DMS53 (cell line): Measurements from ENCODE around the gene SGCA.

Source experiments
- DNase-seq: peaks from one replicate; lab custom pipeline; 2025; lab: John Stamatoyannopoulos, UW

The SGCA gene

DNA sequence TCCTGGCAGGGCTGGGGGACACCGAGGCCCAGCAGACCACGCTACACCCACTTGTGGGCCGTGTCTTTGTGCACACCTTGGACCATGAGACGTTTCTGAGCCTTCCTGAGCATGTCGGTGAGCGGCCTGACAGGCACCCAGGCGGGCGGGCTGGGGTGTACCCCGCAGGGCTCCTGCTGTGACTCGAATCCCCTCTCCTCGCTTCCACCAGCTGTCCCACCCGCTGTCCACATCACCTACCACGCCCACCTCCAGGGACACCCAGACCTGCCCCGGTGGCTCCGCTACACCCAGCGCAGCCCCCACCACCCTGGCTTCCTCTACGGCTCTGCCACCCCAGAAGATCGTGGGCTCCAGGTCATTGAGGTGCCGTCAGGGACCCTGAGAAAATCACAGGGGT lies 1.6 kb downstream of the SGCA start:
- no peak for DNase-seq

DNA sequence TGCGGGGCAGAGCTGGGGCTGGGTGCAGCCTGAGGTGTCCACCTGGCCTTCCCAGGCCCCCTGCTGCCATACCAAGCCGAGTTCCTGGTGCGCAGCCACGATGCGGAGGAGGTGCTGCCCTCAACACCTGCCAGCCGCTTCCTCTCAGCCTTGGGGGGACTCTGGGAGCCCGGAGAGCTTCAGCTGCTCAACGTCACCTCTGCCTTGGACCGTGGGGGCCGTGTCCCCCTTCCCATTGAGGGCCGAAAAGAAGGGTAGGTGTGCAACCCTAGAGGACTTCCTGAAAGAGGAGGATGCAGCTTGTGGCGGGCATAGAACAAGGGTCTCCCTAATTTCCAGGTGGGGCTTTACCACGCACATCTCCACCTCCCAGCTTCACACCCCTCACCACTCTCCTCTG lies 2.5 kb downstream of the SGCA start:
- no peak for DNase-seq

DNA sequence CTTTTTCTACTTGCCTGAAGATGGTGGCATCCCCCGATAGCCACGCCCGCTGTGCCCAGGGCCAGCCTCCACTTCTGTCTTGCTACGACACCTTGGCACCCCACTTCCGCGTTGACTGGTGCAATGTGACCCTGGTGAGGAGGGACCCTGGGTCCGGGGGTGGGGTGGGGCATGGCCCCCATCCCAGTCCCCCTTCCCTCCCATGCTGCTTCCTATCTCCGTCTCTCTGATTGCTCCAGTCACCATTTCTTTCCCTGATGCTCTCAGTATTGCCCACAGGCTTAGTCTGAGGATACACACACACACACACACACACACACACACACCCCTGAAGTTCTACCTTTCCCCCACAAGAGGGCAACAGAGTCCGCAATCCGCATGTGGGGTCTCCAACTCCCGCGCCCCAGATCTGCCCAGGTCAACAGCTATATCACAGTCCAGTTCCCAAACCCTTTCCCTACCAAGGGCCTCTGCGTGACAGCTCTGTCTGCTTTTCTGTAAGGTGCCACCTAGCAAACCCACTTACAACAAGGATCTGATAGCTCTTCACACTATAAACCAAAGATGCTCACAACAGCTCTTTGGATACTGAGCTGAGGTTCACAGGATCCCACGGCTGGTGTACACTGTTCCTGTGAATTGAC lies 3.4 kb downstream of the SGCA start:
- peak; percentile 83 for DNase-seq

DNA sequence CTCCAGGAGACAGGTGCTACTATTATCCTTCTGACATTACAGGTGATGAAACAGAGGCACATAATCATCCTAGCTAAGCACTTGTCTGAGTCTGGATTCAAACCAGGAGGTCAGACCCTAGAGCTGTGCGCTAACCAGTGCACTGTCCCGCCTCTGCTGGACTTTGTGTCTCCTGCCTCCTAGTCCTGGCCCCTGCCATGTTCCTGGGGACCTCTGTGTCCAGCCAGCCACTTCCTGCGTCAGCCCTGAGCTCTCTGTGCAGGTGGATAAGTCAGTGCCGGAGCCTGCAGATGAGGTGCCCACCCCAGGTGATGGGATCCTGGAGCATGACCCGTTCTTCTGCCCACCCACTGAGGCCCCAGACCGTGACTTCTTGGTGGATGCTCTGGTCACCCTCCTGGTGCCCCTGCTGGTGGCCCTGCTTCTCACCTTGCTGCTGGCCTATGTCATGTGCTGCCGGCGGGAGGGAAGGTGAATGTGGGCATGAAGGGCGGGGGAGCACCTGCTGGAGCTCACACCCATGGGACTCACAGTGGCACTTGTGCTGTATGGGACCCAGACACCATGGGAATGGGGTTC lies 4.2 kb downstream of the SGCA start:
- DNase-seq = peak; percentile 24

DNA sequence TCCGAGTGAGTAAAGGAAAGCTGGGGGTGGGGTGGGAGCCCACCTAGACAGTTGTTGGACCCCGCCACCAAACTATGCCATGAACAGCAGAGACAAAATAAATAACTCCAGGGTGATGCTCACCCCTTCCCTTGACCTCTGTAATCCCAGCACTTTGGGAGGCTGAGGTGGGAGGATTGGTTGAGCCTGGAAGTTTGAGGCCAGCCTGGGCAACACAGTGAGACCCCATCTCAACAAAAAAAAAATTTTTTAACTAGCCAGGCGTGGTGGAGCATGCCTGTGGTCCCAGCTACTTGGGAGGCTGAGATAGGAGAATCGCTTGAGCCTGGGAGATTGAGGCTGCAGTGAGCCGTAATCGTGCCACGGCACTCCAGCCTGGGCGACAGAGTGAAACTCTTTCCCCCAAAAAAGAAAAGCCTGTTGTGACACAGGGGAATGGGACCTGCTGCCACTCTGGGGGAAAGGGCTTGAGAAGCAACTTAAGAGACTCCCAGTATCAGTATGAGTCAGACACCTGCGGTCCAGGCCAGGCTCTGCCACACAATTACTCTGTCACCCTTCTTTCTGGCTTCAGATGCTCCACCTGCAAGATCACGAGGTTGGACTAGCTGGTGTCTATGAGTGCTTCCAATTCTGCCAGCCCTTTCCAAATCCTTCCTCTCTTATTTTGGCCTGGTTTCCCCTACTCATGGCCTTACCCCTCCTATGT lies 5.0 kb downstream of the SGCA start:
- DNase-seq = peak; percentile 60

DNA sequence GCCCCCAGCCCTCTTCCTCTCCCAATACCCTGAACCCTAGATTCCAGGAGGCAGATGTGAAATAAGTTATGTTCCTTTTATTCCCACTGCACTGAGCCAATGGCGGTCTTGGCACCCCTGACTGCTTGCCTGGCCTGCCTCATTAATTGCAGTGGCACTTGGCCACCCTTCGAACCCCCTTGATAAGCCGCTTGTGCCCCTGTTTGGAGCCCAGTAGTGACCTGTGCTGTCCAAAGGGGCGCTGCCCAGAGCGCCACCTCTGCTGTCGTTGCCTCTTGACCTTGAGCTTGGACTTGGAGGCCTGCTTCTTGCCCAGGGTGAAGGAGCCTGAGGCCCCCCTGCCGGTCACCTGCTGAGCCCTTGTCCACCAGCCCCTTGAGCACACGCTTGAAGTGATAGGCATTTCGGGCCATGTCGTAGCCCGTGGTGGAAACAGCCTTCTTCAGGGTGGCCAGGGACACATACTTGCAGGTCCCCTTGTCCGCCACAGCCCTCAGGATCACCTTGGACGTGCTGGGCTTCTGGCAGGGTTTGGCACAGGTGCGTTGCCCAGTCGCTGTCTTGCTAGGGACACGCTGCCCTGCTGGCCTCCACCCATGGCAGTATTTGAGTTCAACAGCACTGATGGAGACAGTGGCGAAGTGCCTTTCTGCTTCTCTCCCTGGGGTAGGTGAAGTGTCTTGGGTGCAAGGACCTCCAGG lies 5.7 kb downstream of the SGCA start:
- DNase-seq = no peak

DNA sequence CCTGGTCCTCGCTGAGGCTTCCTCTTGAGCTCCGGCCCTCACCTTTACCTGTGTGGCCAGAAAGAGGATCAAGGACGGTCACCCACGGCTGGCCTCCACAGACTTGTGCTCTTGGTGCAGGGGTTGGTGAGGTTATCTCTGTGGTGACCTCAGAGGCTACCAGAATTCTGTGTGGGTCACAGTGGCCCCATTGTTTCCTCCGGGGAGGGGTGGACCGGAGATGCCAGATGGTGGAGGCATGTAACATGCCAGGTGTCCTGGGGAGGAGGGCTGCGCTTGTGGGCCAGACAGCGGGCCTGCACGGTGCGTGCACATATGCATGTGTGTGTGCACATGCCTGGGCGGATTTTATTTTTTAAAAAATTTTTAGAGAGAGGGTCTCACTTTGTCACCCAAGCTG lies 6.3 kb downstream of the SGCA start:
- no peak for DNase-seq

DNA sequence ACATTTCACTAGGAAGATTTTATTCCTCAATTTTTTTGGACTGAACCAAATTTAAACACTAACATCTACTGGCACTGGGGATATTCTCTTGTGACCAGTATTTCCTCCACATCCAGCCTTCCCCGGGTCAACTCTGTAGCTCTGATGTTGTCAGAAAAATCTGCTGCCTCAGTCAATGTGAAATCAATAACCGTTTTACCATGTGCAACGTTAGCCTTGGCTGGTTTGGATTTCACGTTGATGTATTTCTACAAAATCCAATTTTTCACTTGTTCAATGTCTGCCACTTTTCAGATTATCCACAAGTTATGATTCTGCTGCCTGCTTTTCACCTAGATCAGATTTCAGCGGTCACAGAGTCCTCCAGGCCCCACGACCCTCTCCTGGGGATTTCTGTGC lies 7.1 kb downstream of the SGCA start:
- no peak for DNase-seq

DNA sequence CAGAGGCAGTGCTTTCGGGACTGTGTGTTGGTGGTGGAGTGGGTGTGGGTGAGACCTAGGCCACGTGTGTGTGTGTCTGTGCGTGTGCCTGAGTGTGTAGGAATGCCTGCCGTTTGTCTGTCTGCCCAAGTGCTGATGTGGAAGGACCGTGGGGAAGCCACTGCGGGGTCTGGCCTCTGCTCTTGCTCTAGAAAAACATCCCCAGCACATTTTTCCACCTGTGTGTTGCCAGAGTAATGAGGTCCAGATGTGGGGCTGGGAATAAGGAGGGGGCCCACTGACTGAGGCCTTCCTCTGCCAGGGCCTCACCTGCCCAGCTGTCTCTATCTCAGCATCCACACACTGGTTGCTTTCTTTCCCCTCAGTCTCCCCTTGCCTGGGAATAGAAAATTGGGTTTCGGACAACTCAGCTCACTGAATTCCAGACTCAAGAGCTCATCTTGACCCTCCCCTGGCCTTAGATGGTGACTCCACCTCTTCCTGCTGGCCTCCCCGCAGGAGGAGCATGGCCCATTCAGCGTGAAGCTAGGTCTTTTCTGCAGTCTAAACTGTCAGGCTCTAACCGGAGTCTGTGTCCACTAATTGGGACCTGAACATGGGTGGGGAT lies 7.6 kb downstream of the SGCA start:
- no peak for DNase-seq

DNA sequence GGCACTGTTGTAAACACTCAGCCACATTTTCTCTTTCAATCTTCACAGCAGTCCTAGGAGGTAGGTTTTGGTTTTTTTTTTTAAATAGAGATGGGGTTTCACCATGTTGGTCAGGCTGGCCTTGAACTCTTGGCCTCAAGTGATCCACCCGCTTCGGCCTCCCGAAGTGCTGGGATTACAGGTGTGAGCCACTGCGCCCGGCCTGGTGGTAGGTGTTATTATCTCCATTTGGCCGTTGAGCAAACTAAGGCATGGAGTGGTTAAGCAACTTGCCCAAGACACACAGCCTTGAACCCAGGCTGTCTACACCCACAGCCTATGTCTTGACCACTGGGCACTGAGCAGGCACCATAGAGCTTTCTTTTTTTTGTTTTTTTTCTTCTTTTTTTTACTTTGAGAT lies 8.6 kb downstream of the SGCA start:
- DNase-seq = no peak

DNA sequence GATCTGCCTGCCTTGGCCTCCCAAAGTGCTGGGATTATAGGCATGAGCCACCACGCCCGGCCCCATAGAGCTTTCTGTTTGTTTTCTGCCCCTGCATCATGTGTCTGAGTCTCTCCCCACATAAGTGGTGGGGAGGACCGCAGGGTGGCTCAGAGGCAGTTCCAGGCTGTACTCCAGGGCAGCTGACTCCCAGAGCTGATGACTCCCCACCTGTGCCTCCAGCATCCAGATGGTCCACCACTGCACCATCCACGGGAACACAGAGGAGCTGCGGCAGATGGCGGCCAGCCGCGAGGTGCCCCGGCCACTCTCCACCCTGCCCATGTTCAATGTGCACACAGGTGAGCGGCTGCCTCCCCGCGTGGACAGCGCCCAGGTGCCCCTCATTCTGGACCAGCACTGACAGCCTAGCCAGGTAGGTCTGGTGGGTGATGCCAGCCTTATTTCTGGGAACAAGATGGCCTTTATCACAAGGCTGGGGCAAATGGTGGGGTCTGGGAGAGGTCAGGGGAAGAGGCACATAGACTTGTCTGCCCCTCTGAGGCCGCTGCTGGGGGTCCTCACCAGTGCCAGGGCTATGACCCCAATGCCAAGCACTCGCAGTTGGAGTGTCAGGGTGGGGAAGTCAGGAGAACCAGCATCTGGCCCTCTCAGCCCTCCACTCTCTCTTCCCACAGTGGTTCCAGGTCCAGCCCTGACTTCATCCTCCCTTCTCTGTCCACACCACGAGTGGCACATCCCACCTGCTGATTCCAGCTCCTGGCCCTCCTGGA lies 9.4 kb downstream of the SGCA start:
- no peak for DNase-seq

DNA sequence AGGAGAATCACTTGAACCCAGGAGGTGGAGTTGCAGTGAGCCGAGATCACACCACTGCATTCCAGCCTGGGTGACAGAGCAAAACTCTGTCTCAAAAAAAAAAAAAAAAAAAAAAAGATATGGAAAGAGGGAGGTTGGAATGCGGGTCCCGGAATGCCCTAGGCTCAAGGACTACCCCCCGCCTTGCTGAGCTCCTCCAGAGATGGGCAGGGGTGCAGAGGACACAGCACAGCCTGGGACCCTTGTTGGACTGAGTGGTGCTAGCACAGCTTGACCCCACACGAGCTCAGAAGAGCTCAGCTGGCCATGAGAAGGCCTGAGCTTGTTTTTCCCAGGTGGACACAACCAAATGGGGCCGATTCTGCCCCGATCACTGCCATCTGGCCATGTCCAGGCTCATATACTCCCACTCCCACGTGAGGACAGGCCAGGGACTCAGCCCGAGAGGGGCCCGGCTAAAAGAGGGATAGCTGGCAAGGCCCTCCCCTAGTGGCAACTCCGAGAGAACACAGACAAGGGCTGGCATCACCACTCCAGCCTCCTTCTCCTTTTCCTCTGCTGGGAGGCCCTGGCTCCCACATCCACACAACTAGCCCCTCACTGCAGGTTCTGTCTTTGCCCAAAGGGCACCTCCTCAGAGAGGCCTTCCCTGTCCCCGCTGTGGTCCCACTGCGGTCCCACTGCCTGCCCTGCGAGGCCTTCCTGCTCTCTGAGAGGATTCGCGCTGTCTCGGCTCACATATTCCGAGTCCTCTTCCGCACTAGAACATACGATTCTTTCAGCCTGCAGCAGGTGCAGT lies 11.0 kb downstream of the SGCA start:
- DNase-seq = no peak

DNA sequence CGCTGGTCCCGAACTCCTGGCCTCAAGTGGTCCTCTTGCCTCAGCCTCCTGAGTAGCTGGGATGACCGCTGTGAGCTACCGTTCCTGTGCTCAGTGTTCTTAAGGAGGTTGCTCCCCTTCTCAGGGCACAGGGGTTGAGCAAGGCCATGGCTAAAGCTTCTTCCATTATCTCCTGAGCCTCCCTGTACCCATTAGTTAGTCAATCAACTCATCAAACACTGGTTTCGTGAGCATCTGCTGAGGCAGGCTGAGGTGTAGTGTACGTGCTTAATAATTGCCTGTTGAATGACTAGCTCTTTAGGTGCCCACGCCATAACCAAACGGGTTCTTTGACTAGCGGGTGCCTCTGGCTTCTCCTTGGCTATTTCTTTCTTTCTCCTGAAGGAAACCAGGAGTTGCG lies 11.7 kb downstream of the SGCA start:
- peak; percentile 47 for DNase-seq

DNA sequence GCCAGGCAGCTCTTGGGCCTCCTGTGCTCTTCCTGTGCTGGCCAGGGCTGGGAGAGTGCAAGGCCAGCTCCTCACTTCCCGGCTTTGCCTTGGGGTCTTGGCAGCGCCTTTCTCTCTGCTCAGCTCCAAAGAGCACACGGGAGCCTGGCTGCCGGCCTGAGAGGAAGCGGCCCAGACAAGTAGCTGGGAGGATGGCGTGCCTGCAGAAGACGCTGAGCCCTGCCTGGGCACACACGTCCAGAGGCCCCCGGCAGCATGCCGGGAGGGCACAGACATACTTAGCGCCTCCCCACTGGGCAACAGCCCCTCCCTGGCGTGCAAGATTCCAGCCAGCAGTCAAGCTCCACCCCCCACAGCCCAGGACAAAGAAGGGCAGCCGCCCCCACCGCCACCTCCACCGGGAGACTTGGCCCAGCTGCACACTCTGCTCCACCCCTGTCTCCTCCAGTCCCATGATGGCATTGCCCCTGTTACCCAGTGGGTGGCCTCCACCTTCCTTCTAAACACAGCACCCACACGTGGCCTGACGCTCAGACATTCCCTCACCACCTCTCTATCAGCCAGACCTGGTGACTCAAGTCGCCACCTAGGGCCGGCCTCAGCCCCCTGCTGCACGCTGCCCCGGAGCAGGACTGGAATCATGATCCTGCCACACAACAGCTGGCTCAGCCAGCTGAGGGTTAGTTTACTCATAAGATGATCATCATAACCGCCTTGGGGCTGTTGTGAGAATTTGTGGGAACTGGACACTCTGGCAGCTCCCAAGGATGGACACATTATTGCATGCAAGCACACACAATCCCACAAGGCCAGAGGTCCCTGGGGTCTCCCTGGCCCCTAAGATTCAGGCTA lies 12.4 kb downstream of the SGCA start:
- peak; percentile 95 for DNase-seq

DNA sequence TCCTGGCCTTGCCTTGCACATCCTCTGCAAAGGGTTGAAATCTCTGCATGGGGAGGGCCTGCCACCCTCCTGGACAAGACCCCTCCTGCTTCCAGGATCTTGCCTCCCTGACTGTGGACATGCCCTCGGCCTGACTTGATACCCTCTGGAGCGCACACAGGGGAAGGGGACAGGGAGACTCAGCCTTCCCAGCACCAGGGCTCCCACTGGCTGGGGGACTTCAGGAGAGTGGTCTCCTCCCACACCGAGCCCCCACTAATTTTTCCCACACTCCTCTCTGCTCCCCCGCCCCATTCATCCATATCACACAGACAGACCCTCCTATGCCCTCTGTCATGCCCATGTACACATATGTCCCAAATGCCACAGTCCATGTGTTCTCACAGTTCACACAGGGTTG lies 14.3 kb downstream of the SGCA start:
- DNase-seq = no peak

DNA sequence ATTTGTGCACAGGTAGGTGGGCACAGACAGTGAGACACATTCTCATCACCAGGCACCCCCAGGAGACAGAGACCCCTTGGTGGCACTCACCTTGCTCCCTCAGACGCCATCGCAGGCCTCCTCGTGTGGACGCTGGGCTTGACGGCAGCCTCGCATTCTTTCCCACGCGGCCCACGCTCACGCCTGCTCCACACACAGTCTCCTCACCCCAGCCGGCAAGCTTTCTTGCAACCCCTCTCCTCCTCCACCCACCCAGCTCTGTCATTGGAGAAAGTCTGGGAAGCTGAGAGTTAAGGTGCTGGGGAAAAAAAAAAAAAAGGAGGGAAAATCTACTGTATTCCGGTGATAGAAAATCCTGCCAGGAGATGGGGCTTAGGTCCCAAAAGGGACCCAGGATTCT lies 14.8 kb downstream of the SGCA start:
- DNase-seq = no peak

DNA sequence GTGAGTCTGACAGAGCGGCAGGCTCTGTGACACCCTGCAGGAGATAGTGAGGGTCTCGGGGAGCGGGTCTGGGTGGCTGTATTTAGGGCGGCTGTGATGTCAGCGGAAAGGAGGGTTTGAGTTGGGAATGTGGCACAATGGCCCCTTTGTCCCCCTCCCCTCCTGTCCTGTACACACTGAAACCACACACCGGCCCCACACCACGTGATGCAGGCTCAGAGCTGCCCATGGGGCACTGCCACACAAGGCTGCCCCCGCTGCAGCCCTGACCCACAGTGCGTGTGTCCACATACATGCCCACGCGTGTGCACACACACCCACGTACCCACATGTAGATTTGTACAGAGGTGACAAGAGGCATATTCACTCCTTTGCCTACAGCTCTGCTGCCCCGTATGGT lies 15.3 kb downstream of the SGCA start:
- no peak for DNase-seq

DNA sequence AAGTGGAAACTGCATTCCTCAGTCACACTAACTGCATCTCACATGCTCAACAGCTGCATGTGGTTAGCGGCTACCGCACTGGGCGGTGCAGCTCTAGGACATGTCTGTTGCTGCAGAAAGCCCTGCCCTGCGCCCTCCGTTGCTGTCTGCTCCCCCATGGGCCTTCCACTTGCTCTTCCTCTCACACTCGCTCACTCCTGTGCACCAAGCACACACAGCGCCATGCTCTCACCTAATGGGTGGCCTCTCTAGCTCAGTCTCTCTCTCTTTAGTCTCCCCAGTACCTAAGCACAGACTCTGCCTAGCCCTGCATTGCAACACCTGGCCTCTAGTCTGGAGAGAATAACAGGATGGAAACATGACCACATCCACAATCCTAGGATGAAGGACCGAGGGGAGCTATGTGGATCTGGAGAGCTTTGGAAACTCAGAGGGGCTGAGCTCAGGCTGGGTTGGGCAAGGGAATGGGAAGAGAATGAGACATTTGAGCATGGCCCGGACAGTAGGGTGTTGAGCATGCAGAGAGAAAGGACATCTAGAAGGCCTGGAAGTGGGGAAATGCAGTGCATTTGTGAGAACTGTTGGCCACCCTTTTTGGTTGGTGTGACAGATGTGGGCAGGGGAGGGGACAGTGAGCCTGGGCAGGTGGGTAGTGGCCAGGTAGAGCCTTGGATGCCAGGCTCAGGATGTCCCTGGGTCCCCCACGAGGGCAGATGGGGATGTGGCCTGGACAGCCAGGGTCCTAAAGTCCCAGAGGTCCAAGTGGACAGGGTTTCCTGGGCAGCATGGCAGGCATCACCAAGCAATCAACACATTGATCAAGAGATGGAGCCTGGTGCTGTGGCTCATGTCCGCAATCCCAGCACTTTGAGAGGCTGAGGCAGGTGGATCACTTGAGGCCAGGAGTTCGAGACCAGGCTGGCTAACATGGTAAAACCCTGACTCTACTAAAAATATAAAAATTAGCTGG lies 16.1 kb downstream of the SGCA start:
- DNase-seq = no peak
